GM13976 (cell line): ENCODE measurements around the gene YJEFN3.

Source experiments
- DNase-seq: peaks from one replicate; pipeline ENCODE4 v3.0.0; 2012; ENCODE audit warnings: low spot score
- CTCF ChIP-seq: IDR thresholded peaks from 2 replicates; pipeline ENCODE4 v1.5.1; 2012; ENCODE audit warnings: borderline replicate concordance, mild to moderate bottlenecking; ENCODE audit not compliant: insufficient read depth; ENCODE audit errors: extremely low read depth, missing control alignments, control extremely low read depth
- in situ Hi-C: fragments of 300-500 bp; cut with MboI; formaldehyde crosslinking; loops from one replicate; pipeline ENCODE4 v1.12.0; 2022; ENCODE audit warnings: low sequenced_read_pairs, mixed read lengths, inconsistent platforms; ENCODE audit not compliant: unreplicated experiment

The YJEFN3 gene

GRCh38 chr19:19504754-19505668, 23.7 kb upstream of the YJEFN3 start:
- TF ChIP-seq CTCF, result no peak
- in situ Hi-C loops, result no loop called here
- no peak for DNase-seq

GRCh38 chr19:19505669-19506326, 22.9 kb upstream of the YJEFN3 start:
- in situ Hi-C loops, result no loop called here
- no peak for TF ChIP-seq CTCF
- no peak for DNase-seq

- no peak for DNase-seq
- TF ChIP-seq CTCF, result no peak
- in situ Hi-C loops, result no loop called here
These were observed 22.1 kb upstream of the YJEFN3 start for GRCh38 chr19:19506592-19506991.

- DNase-seq, result no peak
- in situ Hi-C loops, result no loop called here
- TF ChIP-seq CTCF, result no peak
These were observed 21.4 kb upstream of the YJEFN3 start for GRCh38 chr19:19507354-19507753.

GRCh38 chr19:19508217-19508616, 20.5 kb upstream of the YJEFN3 start:
- in situ Hi-C loops, result no loop called here
- no peak for TF ChIP-seq CTCF
- DNase-seq, result no peak

- in situ Hi-C loops, result no loop called here
- DNase-seq, result no peak
- TF ChIP-seq CTCF, result no peak
These were observed 18.3 kb upstream of the YJEFN3 start for GRCh38 chr19:19510432-19510831.
